GM10248 (cell line): ENCODE data around the gene MFAP5.
A peak's percentile ranks its signal among the peaks of the same experiment; 100 is the strongest.

ENCODE experiments used
- CTCF ChIA-PET: fragments of 300-600 bp; sonication (Branson Sonifier 250); formaldehyde crosslinking; extraction: SDS; loops from one replicate; lab custom pipeline; 2021; ENCODE audit warnings: antibody characterized with exemption; lab: Yijun Ruan, JAX
- POLR2A ChIA-PET: fragments of 350-650 bp; sonication (Branson Sonifier 250); formaldehyde crosslinking; extraction: SDS; loops from one replicate; lab custom pipeline; 2020; ENCODE audit warnings: antibody characterized with exemption; lab: Yijun Ruan, JAX
- DNase-seq: peaks from one replicate; pipeline ENCODE4 v3.0.0; 2012; ENCODE audit errors: extremely low spot score
- TF ChIP-seq, protein P1 (sequence below): IDR thresholded peaks from 2 replicates; pipeline ENCODE4 v1.5.1; 2012; ENCODE audit warnings: mild to moderate bottlenecking, low read depth; ENCODE audit errors: extremely low read depth, missing control alignments, control extremely low read depth

MFAP5 gene

GRCh38 chr12:8698132-8698851 lies 35.7 kb upstream of the MFAP5 start:
- TF ChIP-seq, protein P1, sequence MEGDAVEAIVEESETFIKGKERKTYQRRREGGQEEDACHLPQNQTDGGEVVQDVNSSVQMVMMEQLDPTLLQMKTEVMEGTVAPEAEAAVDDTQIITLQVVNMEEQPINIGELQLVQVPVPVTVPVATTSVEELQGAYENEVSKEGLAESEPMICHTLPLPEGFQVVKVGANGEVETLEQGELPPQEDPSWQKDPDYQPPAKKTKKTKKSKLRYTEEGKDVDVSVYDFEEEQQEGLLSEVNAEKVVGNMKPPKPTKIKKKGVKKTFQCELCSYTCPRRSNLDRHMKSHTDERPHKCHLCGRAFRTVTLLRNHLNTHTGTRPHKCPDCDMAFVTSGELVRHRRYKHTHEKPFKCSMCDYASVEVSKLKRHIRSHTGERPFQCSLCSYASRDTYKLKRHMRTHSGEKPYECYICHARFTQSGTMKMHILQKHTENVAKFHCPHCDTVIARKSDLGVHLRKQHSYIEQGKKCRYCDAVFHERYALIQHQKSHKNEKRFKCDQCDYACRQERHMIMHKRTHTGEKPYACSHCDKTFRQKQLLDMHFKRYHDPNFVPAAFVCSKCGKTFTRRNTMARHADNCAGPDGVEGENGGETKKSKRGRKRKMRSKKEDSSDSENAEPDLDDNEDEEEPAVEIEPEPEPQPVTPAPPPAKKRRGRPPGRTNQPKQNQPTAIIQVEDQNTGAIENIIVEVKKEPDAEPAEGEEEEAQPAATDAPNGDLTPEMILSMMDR = no peak
- peak; percentile 66 for DNase-seq
- POLR2A ChIA-PET = no interaction called here
- CTCF ChIA-PET = interaction anchor here (1.2 to 1.5 kb wide), 4 partner anchors 17 to 351 kb away, joined by 4 to 7 read pairs (median 5); no protein-coding TSS in a partner anchor

GRCh38 chr12:8697476-8698131 lies 35.0 kb upstream of the MFAP5 start, which contains the start of gene RIMKLB:
RIMKLB (plus strand) TSS chr12:8697991; CDS start chr12:8713867, 15,876 bp downstream.
- TF ChIP-seq, protein P1 = no peak
- CTCF ChIA-PET = interaction anchor here (1.2 to 1.7 kb wide), 5 partner anchors 16 to 352 kb away, joined by 4 to 7 read pairs (median 5); no protein-coding TSS in a partner anchor
- POLR2A ChIA-PET = no interaction called here
- DNase-seq = peak; percentile 90

- DNase-seq = no peak
- TF ChIP-seq, protein P1 = no peak
- CTCF ChIA-PET = interaction anchor here (1.2 to 1.7 kb wide), 5 partner anchors 16 to 353 kb away, joined by 4 to 7 read pairs (median 5); no protein-coding TSS in a partner anchor
- POLR2A ChIA-PET = no interaction called here
Measured at GRCh38 chr12:8697120-8697475, 34.5 kb upstream of the MFAP5 start.

DNA sequence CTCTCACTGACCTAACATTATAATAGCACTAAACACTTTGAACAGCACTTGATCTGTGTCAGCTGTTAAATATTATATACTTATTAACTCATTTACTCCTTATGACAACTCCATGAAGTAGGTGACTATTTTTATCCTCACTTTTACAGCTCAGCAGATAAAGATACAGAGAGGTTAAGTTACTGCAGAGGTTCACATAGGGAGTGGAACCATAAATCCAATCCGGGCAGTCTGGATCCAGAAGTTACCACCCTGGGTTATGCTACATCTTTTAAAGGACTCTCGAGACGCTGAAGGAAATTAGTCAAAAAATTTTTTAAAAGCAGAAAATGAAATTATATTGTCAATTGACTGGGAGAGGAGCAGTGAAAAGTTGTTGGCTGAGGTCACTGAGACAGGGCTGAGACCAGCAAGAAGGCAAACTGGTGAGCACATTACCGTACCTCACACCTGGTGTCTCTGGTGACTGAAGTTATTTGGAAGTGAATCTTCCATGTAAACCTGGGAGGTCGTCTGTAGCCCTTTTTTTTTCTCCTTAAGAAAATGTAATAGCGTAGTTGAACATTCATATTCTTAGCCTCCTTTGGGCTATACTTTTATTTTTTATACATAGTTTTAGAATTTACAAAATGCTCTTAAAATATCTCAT lies 33.9 kb upstream of the MFAP5 start:
- ChIA-PET CTCF (interaction anchor here (1.5 to 1.7 kb wide), 3 partner anchors 18 to 353 kb away, joined by 4 to 7 read pairs (median 5); no protein-coding TSS in a partner anchor), POLR2A (no interaction called here)
- TF ChIP-seq, protein P1 = no peak
- no peak for DNase-seq

- no peak for DNase-seq
- POLR2A ChIA-PET = no interaction called here
- TF ChIP-seq, protein P1 = no peak
- CTCF ChIA-PET = interaction anchor here (2.1 kb wide), 1 partner anchor 13 kb away, joined by 8 read pairs; no protein-coding TSS in a partner anchor
Measured at GRCh38 chr12:8695116-8695515, 32.5 kb upstream of the MFAP5 start.

DNA sequence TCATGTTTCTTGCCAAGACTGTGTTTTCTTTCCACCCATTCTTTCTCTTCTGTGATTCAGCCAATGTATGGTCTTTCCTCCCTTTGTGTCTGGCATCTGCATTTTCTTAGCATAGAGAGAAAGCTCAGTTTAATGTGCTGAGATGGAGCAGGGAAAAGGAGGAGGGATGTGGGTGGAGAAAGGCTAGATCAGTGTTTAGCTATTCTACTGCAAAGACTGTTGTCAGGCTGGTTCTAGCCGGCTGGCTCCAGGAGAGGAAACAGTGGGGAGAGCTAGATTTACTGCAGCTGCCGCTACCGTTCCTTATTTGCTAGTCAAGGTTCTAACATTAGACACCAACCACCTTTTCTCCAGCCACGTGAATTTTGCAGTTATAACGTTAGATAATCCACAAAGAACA lies 29.9 kb upstream of the MFAP5 start:
- no peak for DNase-seq
- POLR2A ChIA-PET = no interaction called here
- TF ChIP-seq, protein P1 = no peak
- CTCF ChIA-PET = interaction anchor here (1.1 to 1.7 kb wide), 3 partner anchors 11 to 357 kb away, joined by 3 to 5 read pairs (median 5); no protein-coding TSS in a partner anchor
